GM12892 (cell line): ENCODE data around the gene NKX2-1.

Experiments
- POLR2AphosphoS5 ChIP-seq: IDR thresholded peaks from 2 replicates; pipeline ENCODE4 v1.6.1; 2011; ENCODE audit warnings: low read depth, low read length, control low read depth
- TAF1 ChIP-seq: IDR thresholded peaks from 2 replicates; pipeline ENCODE4 v1.6.1; 2011; ENCODE audit warnings: low read depth, mild to moderate bottlenecking, control low read depth, low read length, borderline replicate concordance

- no peak for TF ChIP-seq POLR2AphosphoS5
- no peak for TF ChIP-seq TAF1
Observed at GRCh38 chr14:36556811-36557433, 36.9 kb upstream of the NKX2-1 start.
